ENCODE data around the gene VEPH1.

DNA sequence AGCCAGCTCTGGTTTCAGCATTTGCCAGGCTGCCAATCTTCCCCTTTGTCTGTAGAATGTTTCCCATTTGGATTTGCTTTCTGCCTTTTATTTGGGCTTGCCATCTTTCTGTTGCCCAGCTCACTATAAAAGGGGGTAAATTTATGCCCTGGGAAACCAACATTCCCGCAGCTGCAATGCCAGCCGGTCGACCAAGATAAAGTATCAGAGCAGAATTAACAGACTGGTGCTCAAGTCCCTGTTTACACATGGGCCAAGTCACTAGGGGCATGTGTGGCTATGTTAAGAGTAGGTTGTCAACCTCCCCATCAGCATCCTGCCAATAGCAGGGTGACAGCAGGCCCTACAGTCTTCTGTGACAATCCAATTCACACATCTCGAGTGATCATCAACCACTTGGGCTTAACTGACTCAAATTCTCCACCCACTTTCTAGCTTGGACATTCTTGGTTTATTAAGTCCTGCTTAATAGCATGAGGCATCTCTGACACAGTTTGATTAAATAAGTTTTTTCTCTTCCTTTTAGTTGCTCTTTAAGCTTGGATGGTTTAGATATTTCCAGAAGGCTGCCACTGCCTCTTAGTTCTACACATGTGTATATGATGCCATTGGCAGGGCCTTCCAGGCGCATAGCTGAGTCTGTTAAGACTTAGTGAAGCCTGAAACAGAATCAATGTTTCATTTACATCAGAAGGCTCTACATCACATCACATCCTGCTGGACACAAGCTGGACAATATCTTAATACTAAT is 24.1 kb upstream of the VEPH1 start:
- TF ChIP-seq EZH2phosphoT487 (IDR thresholded peaks at IDR 0.05; ENCODE audit: insufficient read depth, low read depth) (no peak), EZH2 (IDR thresholded peaks at IDR 0.05; ENCODE audit: insufficient read depth, poor library complexity, severe bottlenecking) (no peak)

All from GM23248 (cell line).